Muscle of leg (tissue), 16 donors: Measurements from ENCODE around the gene P2RY11. TPM values are rescaled to one million over a fixed set of nuclear protein-coding genes. Genes with fewer than 3 reads are reported as not detected.

Experiments
- DNase-seq: peaks from one replicate; pipeline ENCODE4 v3.0.0; 2013
- H3K27ac ChIP-seq: one replicate; pipeline ENCODE4 v1.5.1; 2013; ENCODE audit warnings: mild to moderate bottlenecking, low read length, control low read depth
- H3K27me3 ChIP-seq: one replicate; pipeline ENCODE4 v1.6.1; 2013; ENCODE audit warnings: low read length; ENCODE audit not compliant: control insufficient read depth, insufficient read depth
- H3K36me3 ChIP-seq: one replicate; pipeline ENCODE4 v1.6.1; 2013; ENCODE audit warnings: low read length; ENCODE audit not compliant: control insufficient read depth, insufficient read depth
- H3K4me1 ChIP-seq: one replicate; pipeline ENCODE4 v1.6.1; 2013; ENCODE audit warnings: low read length; ENCODE audit not compliant: control insufficient read depth, insufficient read depth
- H3K4me3 ChIP-seq: one replicate; pipeline ENCODE4 v1.5.1; 2013; ENCODE audit warnings: low read length, control low read depth
- H3K9me3 ChIP-seq: replicated peaks from 2 replicates; pipeline ENCODE4 v1.6.1; 2013; ENCODE audit warnings: low read depth, low read length; ENCODE audit not compliant: control insufficient read depth
- WGBS: methylation state at CpG from one replicate; pipeline ENCODE4 v1.1.5; 2013; ENCODE audit warnings: missing lambda C conversion rate; ENCODE audit not compliant: insufficient coverage; 5-methylcytosine and 5-hydroxymethylcytosine counted together
- long read RNA-seq, 11 donors: transcript quantifications; one replicate each; lab custom pipeline, GENCODE V29; 2026
- polyA plus RNA-seq, 8 donors: library from polyadenylated mRNA; unstranded; fragments of 120-200 nt; gene quantifications; one replicate each; pipeline versions ENCODE4 v1.2.1 to v1.2.3, GENCODE V29; 2013; ENCODE audit warnings: inconsistent platforms in 1 of 8, low replicate concordance in 1 of 8; ENCODE audit not compliant: insufficient read length in 8 of 8, insufficient read depth in 1 of 8
- total RNA-seq: library from RNA; stranded (reverse); fragments of 120-200 nt; gene quantifications from one replicate; pipeline ENCODE4 v1.2.4, GENCODE V29; 2013

The P2RY11 gene, protein sequence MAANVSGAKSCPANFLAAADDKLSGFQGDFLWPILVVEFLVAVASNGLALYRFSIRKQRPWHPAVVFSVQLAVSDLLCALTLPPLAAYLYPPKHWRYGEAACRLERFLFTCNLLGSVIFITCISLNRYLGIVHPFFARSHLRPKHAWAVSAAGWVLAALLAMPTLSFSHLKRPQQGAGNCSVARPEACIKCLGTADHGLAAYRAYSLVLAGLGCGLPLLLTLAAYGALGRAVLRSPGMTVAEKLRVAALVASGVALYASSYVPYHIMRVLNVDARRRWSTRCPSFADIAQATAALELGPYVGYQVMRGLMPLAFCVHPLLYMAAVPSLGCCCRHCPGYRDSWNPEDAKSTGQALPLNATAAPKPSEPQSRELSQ
- total RNA-seq (2.7 TPM), polyA plus RNA-seq (10 to 100 TPM in 4 of 8 donors, 1 to 10 TPM in 4; 7.0 to 14.2 (median 10.8) TPM)
- long read RNA-seq, donor 1 = 0 reads
- long read RNA-seq, donor 2 = 0 reads
- long read RNA-seq, donor 3, partial matches to known transcripts = 0 of 1 reads
- long read RNA-seq, donor 3, other reads (novel, unspliced or antisense) = 0 of 1 reads
- long read RNA-seq, donor 4 = 0 reads
- long read RNA-seq, donor 5 = 0 reads
- long read RNA-seq, donor 6 = 0 reads
- long read RNA-seq, donor 7, partial matches to known transcripts = 5 of 5 reads
- long read RNA-seq, donor 7, other reads (novel, unspliced or antisense) = 0 of 5 reads
- long read RNA-seq, donor 8 = 0 reads
- long read RNA-seq, donor 9 = 0 reads
- long read RNA-seq, donor 10 = 0 reads
- long read RNA-seq, donor 11 = 0 reads

DNA sequence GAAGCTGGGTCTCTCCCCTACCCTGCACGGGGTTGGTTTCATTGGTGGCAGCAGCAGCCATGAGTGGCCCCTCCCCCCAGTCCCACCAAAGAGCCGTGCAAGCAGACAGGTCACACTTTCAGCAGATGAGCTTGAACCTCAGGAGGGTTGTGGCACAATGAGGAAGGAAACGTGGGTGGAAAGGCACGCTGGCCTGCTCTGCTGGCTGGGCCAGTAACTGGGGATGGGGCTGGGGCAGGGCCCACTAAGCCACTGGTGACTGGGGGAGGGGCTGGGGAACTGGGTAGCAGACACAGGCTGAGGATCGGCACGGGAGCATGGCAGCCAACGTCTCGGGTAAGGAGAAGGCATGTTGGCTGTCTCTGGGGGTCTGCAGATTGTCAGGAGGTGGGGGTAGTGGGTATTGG lies at the start of gene P2RY11:
Gene P2RY11, plus strand, starts transcription at position 289 of the 407 bp plus-strand sequence. Its CDS starts 29 bp downstream, at position 318.
- Histone ChIP-seq H3K36me3 (peaks cover 67% of the 10 kb centered on the region), H3K27ac (no peak within 1 kb of the TSS), H3K27me3 (no peaks in the 10 kb centered on the region), H3K4me3 (no peak within 1 kb of the TSS), H3K9me3 (no peaks in the 10 kb centered on the region), H3K4me1 (peaks cover 15% of the 10 kb centered on the region)
- no peak for DNase-seq
- WGBS = 55% methylated on average over 7 of the region's 8 CpGs

DNA sequence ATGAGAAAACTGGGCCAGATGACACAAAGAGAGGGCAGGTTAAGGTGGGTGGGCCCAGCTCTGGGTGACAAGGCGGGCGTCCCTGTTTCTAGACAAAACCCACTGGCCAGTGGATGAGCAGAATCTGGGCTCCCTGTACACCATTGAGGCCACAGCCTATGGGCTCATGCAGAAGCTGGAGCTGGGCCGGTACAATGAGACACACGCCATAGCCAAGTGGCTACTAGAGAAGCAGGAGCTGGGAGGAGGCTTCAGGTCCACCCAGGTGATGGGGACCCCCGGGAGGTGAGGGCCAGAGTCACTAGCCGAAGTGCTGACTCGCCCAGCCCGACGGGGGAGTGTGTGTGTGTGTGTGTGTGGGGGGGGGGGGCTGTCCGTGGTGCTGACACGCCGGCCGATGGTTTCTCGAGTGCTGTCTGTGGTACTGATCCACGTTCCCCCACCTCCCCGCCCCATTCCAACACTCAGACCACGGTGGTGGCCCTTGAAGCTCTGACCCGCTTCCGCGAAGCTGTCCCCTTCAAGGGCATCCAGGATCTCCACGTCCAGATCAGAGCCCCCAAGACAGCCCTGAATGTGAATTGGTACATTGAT lies 49.7 kb upstream of the P2RY11 start:
- no peaks in the 10 kb centered on the region for H3K36me3 ChIP-seq
- DNase-seq = no peak
- 37% methylated on average over 14 of the region's 21 CpGs for WGBS

DNA sequence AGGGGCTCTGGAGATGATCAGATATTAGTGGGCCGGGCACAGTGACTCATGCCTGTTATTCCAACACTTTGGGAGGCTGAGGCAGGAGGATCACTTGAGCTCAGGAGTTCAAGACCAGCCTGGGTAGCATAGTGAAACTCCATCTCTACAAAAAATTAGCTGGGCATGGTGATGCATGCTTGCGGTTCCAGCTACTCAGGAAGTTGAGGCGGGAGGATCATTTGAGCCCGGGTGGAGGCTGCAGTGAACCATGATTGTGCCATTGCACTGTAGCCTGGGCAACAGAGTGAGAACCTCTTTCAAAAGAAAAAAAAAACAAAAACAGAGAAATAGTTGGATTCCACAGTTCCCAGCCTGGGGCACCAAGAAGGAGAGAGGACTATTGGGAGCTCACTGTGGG lies 43.3 kb upstream of the P2RY11 start:
- DNase-seq = no peak
- Histone ChIP-seq H3K4me1 (no peaks in the 10 kb centered on the region), H3K27me3 (no peaks in the 10 kb centered on the region), H3K36me3 (no peaks in the 10 kb centered on the region), H3K27ac (no peak overlapping the region), H3K9me3 (no peaks in the 10 kb centered on the region), H3K4me3 (no peak overlapping the region)
- WGBS = 84% methylated on average over 4 of the region's 4 CpGs

More for the DNA sequence above, 49.7 kb upstream of the P2RY11 start:
- no peak overlapping the region for H3K27ac ChIP-seq
- peaks cover 2% of the 10 kb centered on the region for H3K27me3 ChIP-seq
- no peaks in the 10 kb centered on the region for H3K4me1 ChIP-seq
- H3K9me3 ChIP-seq = no peaks in the 10 kb centered on the region
- no peak overlapping the region for H3K4me3 ChIP-seq

DNA sequence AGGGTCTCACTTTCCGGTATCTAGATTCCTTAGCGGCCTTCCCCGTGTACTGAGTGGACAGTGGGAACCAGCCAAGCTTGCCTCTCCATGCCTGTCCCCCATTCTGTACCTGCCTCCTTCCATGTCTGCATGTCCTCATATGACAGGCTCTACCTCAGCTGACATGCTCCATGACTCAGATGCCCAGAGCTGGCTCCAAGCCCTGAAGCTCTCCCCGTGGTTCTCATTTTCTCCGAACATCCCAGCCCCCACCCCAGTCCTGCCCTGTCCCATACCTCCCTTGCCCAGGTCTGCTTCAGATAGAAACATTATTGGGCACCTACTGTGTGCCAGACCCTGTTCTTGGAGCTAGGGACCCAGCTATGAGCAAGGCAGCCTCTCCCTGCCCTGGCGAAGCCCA lies 42.4 kb upstream of the P2RY11 start:
- no peaks in the 10 kb centered on the region for H3K36me3 ChIP-seq
- no peak overlapping the region for H3K4me3 ChIP-seq
- peaks cover 1% of the 10 kb centered on the region for H3K9me3 ChIP-seq
- H3K4me1 ChIP-seq = no peaks in the 10 kb centered on the region
- no peak overlapping the region for H3K27ac ChIP-seq
- no peaks in the 10 kb centered on the region for H3K27me3 ChIP-seq
- WGBS = 92% methylated on average over 5 of the region's 6 CpGs
- no peak for DNase-seq

- WGBS = 69% methylated on average over 22 of the region's 22 CpGs
- Histone ChIP-seq H3K9me3 (peaks cover 3% of the 10 kb centered on the region), H3K4me1 (no peaks in the 10 kb centered on the region), H3K27me3 (no peaks in the 10 kb centered on the region), H3K27ac (no peak overlapping the region), H3K36me3 (no peaks in the 10 kb centered on the region), H3K4me3 (no peak overlapping the region)
- no peak for DNase-seq
Measured at GRCh38 chr19:10070730-10071446, 40.6 kb upstream of the P2RY11 start.

- 90% methylated on average over 2 of the region's 2 CpGs for whole genome bisulfite sequencing
Measured at GRCh38 chr19:10074153-10074552, 37.3 kb upstream of the P2RY11 start.

DNA sequence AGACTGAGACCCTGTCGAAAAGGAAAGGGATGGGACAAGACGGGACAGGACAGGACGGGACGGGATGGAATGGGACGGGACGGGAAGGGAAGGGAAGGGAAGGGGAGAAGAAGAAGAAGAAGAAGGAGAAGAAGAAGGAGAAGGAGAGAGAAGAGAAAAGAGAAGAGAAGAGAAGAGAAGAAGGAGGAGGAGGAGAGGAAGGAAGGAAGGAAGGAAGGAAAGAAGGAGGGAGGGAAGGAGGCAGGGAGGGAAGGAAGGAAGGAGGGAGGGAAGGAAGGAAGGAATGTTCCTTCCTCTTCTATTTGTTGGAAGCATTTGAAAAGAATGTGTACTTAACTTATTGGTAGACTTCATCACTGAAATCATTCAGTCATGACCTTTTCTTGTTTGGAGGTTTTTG lies 35.0 kb upstream of the P2RY11 start:
- 71% methylated on average over 6 of the region's 6 CpGs for WGBS
- DNase-seq = no peak

More at GRCh38 chr19:10074153-10074552, 37.3 kb upstream of the P2RY11 start:
- Histone ChIP-seq H3K36me3 (no peaks in the 10 kb centered on the region), H3K4me3 (no peak overlapping the region), H3K27me3 (no peaks in the 10 kb centered on the region), H3K4me1 (no peaks in the 10 kb centered on the region), H3K27ac (no peak overlapping the region), H3K9me3 (peaks cover 3% of the 10 kb centered on the region)
- DNase-seq = no peak

GRCh38 chr19:10078329-10078728 lies 33.2 kb upstream of the P2RY11 start:
- no peak for DNase-seq
- Histone ChIP-seq H3K36me3 (no peaks in the 10 kb centered on the region), H3K27me3 (no peaks in the 10 kb centered on the region), H3K27ac (no peak overlapping the region), H3K4me1 (no peaks in the 10 kb centered on the region), H3K9me3 (peaks cover 3% of the 10 kb centered on the region), H3K4me3 (no peak overlapping the region)
- no CpG with 5 or more reads among the region's 8 CpGs for WGBS

More for the DNA sequence above, 35.0 kb upstream of the P2RY11 start:
- Histone ChIP-seq H3K4me3 (no peak overlapping the region), H3K36me3 (no peaks in the 10 kb centered on the region), H3K27ac (no peak overlapping the region), H3K27me3 (no peaks in the 10 kb centered on the region), H3K4me1 (no peaks in the 10 kb centered on the region), H3K9me3 (peaks cover 3% of the 10 kb centered on the region)

DNA sequence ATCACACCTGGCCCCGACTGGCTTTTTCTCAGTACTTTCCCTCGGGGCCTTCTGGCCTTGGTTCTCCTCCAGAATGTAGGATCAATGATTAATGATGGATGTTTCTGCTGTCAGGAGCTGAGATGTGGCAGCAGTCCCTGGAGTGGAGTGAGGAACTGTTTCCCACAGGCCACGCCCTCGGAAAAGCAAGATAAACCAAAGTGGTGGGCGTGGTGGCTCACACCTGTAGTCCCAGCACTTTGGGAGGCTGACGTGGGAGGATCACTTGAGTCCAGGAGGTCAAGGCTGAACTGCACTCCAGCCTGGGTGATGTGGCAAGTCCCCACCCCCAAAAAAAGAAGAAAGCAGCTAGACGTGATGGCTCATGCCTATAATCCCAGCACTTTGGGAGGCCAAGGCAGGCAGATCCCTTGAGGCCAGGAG lies 32.5 kb upstream of the P2RY11 start:
- DNase-seq = no peak
- no peaks in the 10 kb centered on the region for H3K36me3 ChIP-seq
- peaks cover 2% of the 10 kb centered on the region for H3K9me3 ChIP-seq
- H3K4me3 ChIP-seq = no peak overlapping the region
- WGBS = 77% methylated on average over 5 of the region's 7 CpGs
- H3K4me1 ChIP-seq = no peaks in the 10 kb centered on the region
- H3K27me3 ChIP-seq = no peaks in the 10 kb centered on the region
- H3K27ac ChIP-seq = no peak overlapping the region
